ENCODE results near the gene HNF1B. TPM values are rescaled to one million over a fixed set of nuclear protein-coding genes. Genes with fewer than 3 reads are reported as not detected.

HNF1B gene
- polyA plus RNA-seq, 1 experiment, result not detected

DNA sequence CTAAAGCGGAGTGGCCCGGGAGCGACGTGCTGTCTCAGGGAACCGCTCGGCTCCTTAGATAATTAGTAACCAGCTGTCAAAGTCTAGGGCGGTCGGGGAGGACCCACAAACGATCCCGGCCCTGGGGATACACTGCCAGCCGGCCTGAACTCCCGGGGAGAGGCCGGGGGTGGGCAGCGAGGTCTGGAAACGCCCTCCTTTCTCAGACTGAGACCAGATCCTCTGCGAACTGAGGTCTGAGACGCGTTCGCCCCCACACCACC, 1.3 kb downstream of the HNF1B start:
- no peak overlapping the region for H3K4me3 ChIP-seq (ENCODE audit: low read depth, low read length)
- peaks cover 85% of the 10 kb centered on the region for H3K27me3 ChIP-seq (ENCODE audit: control insufficient read depth, insufficient read depth, low read length)
- no peak for DNase-seq (ENCODE audit: low read depth, low spot score)
- H3K27ac ChIP-seq (ENCODE audit: low read depth, low read length), result no peak overlapping the region
- TF ChIP-seq, protein P1, sequence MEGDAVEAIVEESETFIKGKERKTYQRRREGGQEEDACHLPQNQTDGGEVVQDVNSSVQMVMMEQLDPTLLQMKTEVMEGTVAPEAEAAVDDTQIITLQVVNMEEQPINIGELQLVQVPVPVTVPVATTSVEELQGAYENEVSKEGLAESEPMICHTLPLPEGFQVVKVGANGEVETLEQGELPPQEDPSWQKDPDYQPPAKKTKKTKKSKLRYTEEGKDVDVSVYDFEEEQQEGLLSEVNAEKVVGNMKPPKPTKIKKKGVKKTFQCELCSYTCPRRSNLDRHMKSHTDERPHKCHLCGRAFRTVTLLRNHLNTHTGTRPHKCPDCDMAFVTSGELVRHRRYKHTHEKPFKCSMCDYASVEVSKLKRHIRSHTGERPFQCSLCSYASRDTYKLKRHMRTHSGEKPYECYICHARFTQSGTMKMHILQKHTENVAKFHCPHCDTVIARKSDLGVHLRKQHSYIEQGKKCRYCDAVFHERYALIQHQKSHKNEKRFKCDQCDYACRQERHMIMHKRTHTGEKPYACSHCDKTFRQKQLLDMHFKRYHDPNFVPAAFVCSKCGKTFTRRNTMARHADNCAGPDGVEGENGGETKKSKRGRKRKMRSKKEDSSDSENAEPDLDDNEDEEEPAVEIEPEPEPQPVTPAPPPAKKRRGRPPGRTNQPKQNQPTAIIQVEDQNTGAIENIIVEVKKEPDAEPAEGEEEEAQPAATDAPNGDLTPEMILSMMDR (IDR thresholded peaks at IDR 0.05; ENCODE audit: low read depth, low read length), result no peak
- CTCF ChIA-PET, result no interaction called here
- H3K9me3 ChIP-seq (ENCODE audit: control insufficient read depth, insufficient read depth, low read length), result peaks cover 15% of the 10 kb centered on the region; the same call in 1 of the 2 replicates
- POLR2A ChIA-PET, result no interaction called here

DNA sequence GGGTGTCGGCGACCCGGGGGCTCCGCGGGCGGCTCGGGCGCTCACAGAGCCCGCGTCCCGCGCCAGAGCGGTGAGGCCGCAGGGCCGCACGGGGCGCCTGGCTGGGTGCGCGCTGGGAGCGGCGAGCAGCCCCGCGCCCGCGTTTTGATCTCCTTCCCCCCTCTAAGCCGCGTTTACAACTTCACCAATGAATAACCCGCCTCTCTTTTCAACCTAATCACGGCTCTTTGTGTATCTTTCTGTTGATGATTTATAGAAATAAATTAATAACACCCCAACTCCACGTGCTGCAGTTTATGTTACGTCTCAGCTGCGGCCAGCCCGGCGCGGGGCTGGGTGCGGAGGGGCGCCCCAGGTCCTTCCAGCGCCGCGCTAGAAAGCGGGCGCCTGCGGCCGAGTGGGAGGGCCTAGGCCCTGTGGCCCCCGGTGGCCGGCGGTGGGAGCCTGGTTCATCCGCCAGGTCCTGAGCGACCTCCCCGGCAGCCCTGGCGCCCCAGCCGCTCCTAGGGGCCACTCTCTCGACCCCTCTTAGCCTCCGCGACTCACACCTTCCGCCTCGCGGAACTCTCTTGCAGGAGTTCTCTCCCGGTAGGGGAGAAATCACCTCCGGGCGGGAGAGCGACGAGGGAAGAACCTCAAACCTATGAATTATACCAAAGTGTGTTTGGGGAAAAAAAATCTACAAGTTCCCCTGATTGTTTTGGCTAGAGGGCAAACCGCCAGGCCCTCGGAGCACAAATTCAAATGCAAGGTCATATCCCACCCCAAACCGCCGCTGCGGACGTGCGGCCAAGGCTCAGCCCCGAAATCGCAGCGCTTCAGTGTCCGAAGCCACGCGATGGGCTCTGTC, 1.9 kb downstream of the HNF1B start:
- Histone ChIP-seq H3K4me3 (ENCODE audit: low read depth, low read length) (no peak overlapping the region), H3K9me3 (ENCODE audit: control insufficient read depth, insufficient read depth, low read length) (peaks cover 15% of the 10 kb centered on the region; the same call in 1 of the 2 replicates), H3K27me3 (ENCODE audit: control insufficient read depth, insufficient read depth, low read length) (peaks cover 83% of the 10 kb centered on the region), H3K27ac (ENCODE audit: low read depth, low read length) (no peak overlapping the region)
- POLR2A ChIA-PET, result no interaction called here
- no peak for DNase-seq (ENCODE audit: low read depth, low spot score)
- TF ChIP-seq, protein P1 (IDR thresholded peaks at IDR 0.05; ENCODE audit: low read depth, low read length), result no peak
- CTCF ChIA-PET, result no interaction called here

DNA sequence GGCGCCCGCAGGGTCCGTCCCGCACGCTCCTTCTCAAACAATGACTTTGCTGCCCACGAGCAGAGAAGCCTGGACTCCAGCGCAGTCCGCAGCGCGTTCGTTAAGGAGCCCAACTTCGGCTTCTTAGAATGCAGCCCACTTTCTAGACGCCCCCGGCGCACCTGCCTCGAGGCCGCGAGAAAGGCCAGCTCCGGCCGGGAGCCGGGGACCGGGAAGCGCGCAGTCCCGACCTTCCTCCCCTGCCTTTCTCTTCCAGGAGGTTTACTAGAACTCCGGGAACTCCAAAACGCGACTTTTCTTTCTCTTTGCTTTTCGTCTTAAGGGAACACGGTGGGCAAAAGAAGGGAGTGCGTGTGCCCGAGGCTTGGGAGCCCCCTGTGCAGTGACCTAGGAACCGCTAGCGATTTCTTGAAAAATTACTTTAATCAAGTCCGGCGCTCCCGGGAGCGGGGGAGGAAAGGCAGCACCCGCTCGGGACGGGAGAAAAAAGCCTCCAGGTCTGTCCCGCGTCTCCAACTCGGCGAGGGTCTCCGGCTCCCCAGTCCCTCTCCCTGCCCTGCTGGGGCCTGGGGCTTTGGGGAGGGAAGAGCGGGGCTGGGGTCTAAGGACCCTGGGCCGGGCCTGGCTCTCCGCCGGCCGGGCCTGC, 2.6 kb downstream of the HNF1B start:
- H3K27me3 ChIP-seq (ENCODE audit: control insufficient read depth, insufficient read depth, low read length), result peaks cover 81% of the 10 kb centered on the region
- peaks cover 15% of the 10 kb centered on the region; the same call in 1 of the 2 replicates for H3K9me3 ChIP-seq (ENCODE audit: control insufficient read depth, insufficient read depth, low read length)
- H3K4me3 ChIP-seq (ENCODE audit: low read depth, low read length), result peak overlapping the region; percentile 39
- TF ChIP-seq, protein P1 (IDR thresholded peaks at IDR 0.05; ENCODE audit: low read depth, low read length), result no peak
- H3K27ac ChIP-seq (ENCODE audit: low read depth, low read length), result no peak overlapping the region
- CTCF ChIA-PET, result no interaction called here
- DNase-seq (ENCODE audit: low read depth, low spot score), result no peak
- POLR2A ChIA-PET, result no interaction called here

DNA sequence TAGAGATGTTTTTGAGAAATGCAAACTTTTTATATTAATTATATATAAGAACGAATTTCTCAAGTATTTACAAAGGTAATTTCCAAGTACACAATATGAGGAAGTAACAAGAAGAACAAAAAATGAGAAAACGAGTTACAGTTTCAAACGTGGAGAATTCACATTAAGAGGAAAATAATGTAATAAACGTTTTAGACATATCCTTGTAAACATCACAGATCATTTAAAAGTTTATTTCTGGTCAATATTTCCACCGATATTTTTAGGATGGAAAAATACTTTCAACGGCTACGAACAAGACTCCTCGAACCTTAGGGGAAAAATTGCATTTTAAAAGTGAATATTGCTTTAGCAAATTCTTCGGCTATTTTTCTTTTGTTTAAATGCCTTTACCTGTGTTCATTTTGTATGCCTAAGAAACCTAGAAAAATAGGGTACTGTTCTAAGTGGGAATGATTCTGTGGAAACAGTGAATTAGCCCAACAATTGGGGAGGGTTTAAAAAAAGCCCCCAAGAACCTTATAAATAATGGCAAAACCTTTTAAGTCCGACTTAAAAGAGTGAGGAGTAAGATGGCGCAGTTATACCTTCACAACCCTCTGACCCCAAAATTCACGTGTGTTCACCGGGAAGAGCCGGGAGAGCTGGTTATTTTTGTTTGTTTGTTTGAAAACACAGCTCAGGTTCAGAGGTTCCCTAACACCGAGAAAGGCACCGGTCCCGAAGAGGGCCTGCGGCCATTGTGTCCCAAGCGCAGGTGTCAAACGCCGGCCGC, 3.3 kb downstream of the HNF1B start:
- Histone ChIP-seq H3K27me3 (ENCODE audit: control insufficient read depth, insufficient read depth, low read length) (peaks cover 76% of the 10 kb centered on the region), H3K9me3 (ENCODE audit: control insufficient read depth, insufficient read depth, low read length) (peaks cover 15% of the 10 kb centered on the region; the same call in 1 of the 2 replicates), H3K4me3 (ENCODE audit: low read depth, low read length) (no peak overlapping the region; the same call in 1 of the 2 replicates), H3K27ac (ENCODE audit: low read depth, low read length) (no peak overlapping the region)
- ChIA-PET POLR2A (no interaction called here), CTCF (interaction anchor here (1.0 kb wide), 1 partner anchor 75 kb away, joined by 3 read pairs; no protein-coding TSS in a partner anchor)
- no peak for DNase-seq (ENCODE audit: low read depth, low spot score)
- TF ChIP-seq, protein P1 (IDR thresholded peaks at IDR 0.05; ENCODE audit: low read depth, low read length), result no peak

All from AG04450 (cell line).